PC-3 (cell line): ENCODE data around the gene ZNF681. TPM values are rescaled to one million over a fixed set of nuclear protein-coding genes. Genes with fewer than 3 reads are reported as not detected.
A peak's percentile ranks its signal among the peaks of the same experiment; 100 is the strongest.

ENCODE experiments used
- ATAC-seq: fragments of 200-7000 bp; cut with Tn5 transposase; 2 replicates; pipeline ENCODE4 v1.9.1; 2020; ENCODE audit warnings: mild to moderate bottlenecking, moderate library complexity
- BruUV-seq: library from RNA; stranded (reverse); fragments of 400-500 nt; replicated peaks from 2 replicates; lab custom pipeline; 2021; lab: Mats Ljungman, UMichigan
- CTCF ChIA-PET: fragments of 300-600 bp; sonication (Branson Sonifier 250); formaldehyde crosslinking; loops from one replicate; lab custom pipeline; 2022; ENCODE audit warnings: antibody characterized with exemption; lab: Charles Lee
- POLR2A ChIA-PET: fragments of 300-600 bp; sonication (Branson Sonifier 250); formaldehyde crosslinking; loops from one replicate; lab custom pipeline; 2022; ENCODE audit warnings: antibody characterized with exemption; ENCODE audit not compliant: unreplicated experiment; lab: Charles Lee
- DNase-seq: peaks from one replicate; pipeline ENCODE4 v3.0.0-alpha.2; 2015
- H2AFZ ChIP-seq: fragments of 300-600 bp; sonication (generic); 2 replicates; pipeline ENCODE4 v1.6.0; 2016; ENCODE audit warnings: antibody characterized with exemption, low read length
- H3F3A ChIP-seq: fragments of 300-600 bp; sonication (generic); one replicate; pipeline ENCODE4 v1.6.0; 2017; ENCODE audit warnings: antibody characterized with exemption, low read length, control low read depth, mild to moderate bottlenecking; ENCODE audit not compliant: unreplicated experiment
- H3K27ac ChIP-seq: fragments of 300-600 bp; sonication (generic); 2 replicates; pipeline ENCODE4 v1.5.1; 2016; ENCODE audit warnings: mild to moderate bottlenecking, low read length
- H3K27me3 ChIP-seq: fragments of 300-600 bp; sonication (generic); 2 replicates; pipeline ENCODE4 v1.6.1; 2016; ENCODE audit warnings: low read length, mixed read lengths
- H3K36me3 ChIP-seq: fragments of 300-600 bp; sonication (generic); 2 replicates; pipeline ENCODE4 v1.6.1; 2016; ENCODE audit warnings: low read depth, mixed run types, low read length, mixed read lengths
- H3K4me1 ChIP-seq: fragments of 300-600 bp; sonication (generic); 2 replicates; pipeline ENCODE4 v1.5.1; 2016; ENCODE audit warnings: low read length; ENCODE audit not compliant: insufficient read depth
- H3K4me2 ChIP-seq: fragments of 300-600 bp; sonication (generic); 2 replicates; pipeline ENCODE4 v1.6.0; 2016; ENCODE audit warnings: low read length
- H3K4me3 ChIP-seq: fragments of 300-600 bp; sonication (generic); 2 replicates; pipeline ENCODE4 v1.5.1; 2016; ENCODE audit warnings: mild to moderate bottlenecking, low read length, mixed read lengths
- H3K79me2 ChIP-seq: fragments of 300-600 bp; sonication (generic); 2 replicates; pipeline ENCODE4 v1.6.1; 2017; ENCODE audit warnings: low read length, mixed read lengths
- H3K9ac ChIP-seq: fragments of 300-600 bp; sonication (generic); 2 replicates; pipeline ENCODE4 v1.6.0; 2016; ENCODE audit warnings: mild to moderate bottlenecking, low read length
- H3K9me2 ChIP-seq: fragments of 300-600 bp; sonication (generic); replicated peaks from 2 replicates; pipeline ENCODE4 v1.6.1; 2016; ENCODE audit warnings: mixed run types, low read length, mixed read lengths
- H3K9me3 ChIP-seq: fragments of 300-600 bp; sonication (generic); 2 replicates; pipeline ENCODE4 v1.6.1; 2016; ENCODE audit warnings: low read length, mixed read lengths
- H4K20me1 ChIP-seq: fragments of 300-600 bp; sonication (generic); 2 replicates; pipeline ENCODE4 v1.6.1; 2016; ENCODE audit warnings: low read length, mixed read lengths
- EZH2 ChIP-seq: fragments of 300-600 bp; sonication (generic); IDR thresholded peaks from one replicate; pipeline ENCODE4 v1.6.1; 2017; ENCODE audit warnings: antibody characterized with exemption, mild to moderate bottlenecking, low read length; ENCODE audit not compliant: unreplicated experiment
- EZH2phosphoT487 ChIP-seq: fragments of 300-600 bp; sonication (generic); IDR thresholded peaks from 2 replicates; pipeline ENCODE4 v1.6.1; 2018; ENCODE audit warnings: mild to moderate bottlenecking, antibody characterized with exemption, low read length, borderline replicate concordance
- intact Hi-C: fragments of 100-400 bp; cut with micrococcal nuclease; formaldehyde crosslinking; loops from 2 replicates; pipeline ENCODE4 v1.9.0; 2023
- total RNA-seq: library from RNA; depleted of rRNA; stranded (reverse); fragments of >200 nt; gene quantifications from 2 replicates; pipeline ENCODE4 v1.2.3, GENCODE V29; 2014
- TF ChIP-seq, protein P1 (sequence below): fragments of 300-600 bp; sonication (generic); conservative IDR thresholded peaks from 2 replicates; pipeline ENCODE4 v1.5.1; 2017; ENCODE audit warnings: antibody characterized with exemption, low read depth, mild to moderate bottlenecking, low read length

ZNF681 gene
- total RNA-seq, 1 experiment from 2014 or later = 2.6 TPM

DNA sequence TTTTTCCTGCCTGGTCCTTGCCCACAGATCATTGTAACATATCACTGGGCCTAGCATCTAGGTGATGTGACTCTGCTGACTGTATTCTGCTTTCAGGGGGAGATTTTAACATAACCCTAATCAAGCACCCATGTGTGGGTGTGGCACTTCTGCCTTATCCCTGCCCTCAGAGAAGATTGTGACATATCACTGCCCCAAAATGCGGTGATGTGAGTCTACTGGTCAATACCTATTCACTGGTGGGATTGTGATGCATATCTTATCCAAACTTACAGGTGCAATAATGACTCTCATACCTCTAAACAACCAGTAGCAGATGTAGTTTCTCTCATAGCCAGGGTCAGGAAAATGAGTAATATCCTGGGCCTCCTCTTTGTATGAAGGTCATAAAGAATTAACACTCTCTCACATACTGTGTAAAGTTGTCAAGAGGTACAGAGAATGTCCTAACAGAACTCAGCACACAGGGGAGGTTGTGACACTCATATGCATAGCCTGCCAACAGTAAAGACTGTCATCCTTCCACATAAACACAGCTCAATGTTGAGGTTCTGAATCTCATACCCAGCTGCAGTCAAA is 12.1 kb upstream of the ZNF681 start:
- ATAC-seq (no peak), DNase-seq (no peak)
- H3K9me2 ChIP-seq = no peaks in the 10 kb centered on the region
- intact Hi-C loops = loop anchor here (5.0 kb wide), 1 partner anchor 223 kb away; no protein-coding TSS in a partner anchor
- H3K4me2 ChIP-seq = no peak overlapping the region
- no TSS peak for BruUV-seq
- no peak overlapping the region; the same call in 1 of the 2 replicates for H3K4me3 ChIP-seq
- CTCF ChIA-PET = no interaction called here
- peaks cover 69% of the 10 kb centered on the region for H3K79me2 ChIP-seq
- POLR2A ChIA-PET = no interaction called here
- TF ChIP-seq EZH2 = no peak
- TF ChIP-seq, protein P1, sequence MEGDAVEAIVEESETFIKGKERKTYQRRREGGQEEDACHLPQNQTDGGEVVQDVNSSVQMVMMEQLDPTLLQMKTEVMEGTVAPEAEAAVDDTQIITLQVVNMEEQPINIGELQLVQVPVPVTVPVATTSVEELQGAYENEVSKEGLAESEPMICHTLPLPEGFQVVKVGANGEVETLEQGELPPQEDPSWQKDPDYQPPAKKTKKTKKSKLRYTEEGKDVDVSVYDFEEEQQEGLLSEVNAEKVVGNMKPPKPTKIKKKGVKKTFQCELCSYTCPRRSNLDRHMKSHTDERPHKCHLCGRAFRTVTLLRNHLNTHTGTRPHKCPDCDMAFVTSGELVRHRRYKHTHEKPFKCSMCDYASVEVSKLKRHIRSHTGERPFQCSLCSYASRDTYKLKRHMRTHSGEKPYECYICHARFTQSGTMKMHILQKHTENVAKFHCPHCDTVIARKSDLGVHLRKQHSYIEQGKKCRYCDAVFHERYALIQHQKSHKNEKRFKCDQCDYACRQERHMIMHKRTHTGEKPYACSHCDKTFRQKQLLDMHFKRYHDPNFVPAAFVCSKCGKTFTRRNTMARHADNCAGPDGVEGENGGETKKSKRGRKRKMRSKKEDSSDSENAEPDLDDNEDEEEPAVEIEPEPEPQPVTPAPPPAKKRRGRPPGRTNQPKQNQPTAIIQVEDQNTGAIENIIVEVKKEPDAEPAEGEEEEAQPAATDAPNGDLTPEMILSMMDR = no peak
- no peak for TF ChIP-seq EZH2phosphoT487
- no peaks in the 10 kb centered on the region for H4K20me1 ChIP-seq
- H2AFZ ChIP-seq = no peak overlapping the region
- peak overlapping the region; percentile 96 for H3K27ac ChIP-seq
- no peaks in the 10 kb centered on the region; the same call in 1 of the 2 replicates for H3K9me3 ChIP-seq
- H3F3A ChIP-seq = no peaks in the 10 kb centered on the region
- no peaks in the 10 kb centered on the region for H3K27me3 ChIP-seq
- H3K4me1 ChIP-seq = peaks cover 27% of the 10 kb centered on the region
- peaks cover 65% of the 10 kb centered on the region for H3K36me3 ChIP-seq
- no peak overlapping the region for H3K9ac ChIP-seq

DNA sequence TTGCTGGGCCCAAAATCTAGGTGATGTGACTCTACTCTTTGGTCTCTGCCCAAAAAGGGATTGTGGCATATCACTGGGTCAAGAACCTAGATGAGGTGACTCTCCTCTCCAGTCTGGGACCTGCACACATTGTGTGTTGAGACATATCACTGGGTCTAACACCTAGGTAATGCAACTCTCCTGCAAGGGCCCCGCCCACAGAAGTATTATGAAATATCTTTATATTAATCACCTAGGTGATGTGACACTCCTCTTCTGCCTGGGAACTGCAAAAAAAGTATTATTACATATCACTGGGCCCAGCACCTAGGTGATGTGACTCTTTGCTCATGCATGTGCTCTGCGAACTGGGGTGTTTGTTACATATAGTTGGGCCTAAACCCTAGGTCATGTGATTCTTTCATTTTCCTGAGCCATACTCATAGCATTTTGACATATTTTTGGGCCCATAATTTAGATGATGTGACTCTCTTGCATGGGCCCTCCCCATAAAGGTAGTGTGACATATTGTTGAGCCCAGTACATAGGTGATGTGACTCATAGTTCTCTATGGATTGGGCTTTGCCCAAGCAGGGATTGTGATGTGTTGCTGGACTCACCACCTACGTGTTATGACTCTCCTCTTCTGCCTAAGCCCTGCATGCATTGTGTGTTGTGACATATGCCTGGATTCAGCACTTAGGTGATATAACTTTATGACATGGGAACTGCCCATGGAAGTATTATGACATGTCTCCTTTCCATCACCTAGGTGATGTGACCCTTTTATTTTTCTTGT is 11.2 kb upstream of the ZNF681 start:
- H3K4me2 ChIP-seq = no peak overlapping the region
- DNase-seq (no peak), ATAC-seq (no peak)
- H3K27ac ChIP-seq = peak overlapping the region; percentile 96; the same call in 1 of the 2 replicates
- no peaks in the 10 kb centered on the region; the same call in 1 of the 2 replicates for H3K9me3 ChIP-seq
- peaks cover 71% of the 10 kb centered on the region for H3K79me2 ChIP-seq
- TF ChIP-seq, protein P1 = no peak
- TF ChIP-seq EZH2phosphoT487 = no peak
- TF ChIP-seq EZH2 = no peak
- no peaks in the 10 kb centered on the region for H3F3A ChIP-seq
- ChIA-PET CTCF (no interaction called here), POLR2A (no interaction called here)
- no peaks in the 10 kb centered on the region for H3K27me3 ChIP-seq
- H3K36me3 ChIP-seq = peaks cover 65% of the 10 kb centered on the region
- H3K4me1 ChIP-seq = peaks cover 27% of the 10 kb centered on the region
- intact Hi-C loops = loop anchor here (5.0 kb wide), 1 partner anchor 223 kb away; no protein-coding TSS in a partner anchor
- no peaks in the 10 kb centered on the region for H3K9me2 ChIP-seq
- no peaks in the 10 kb centered on the region for H4K20me1 ChIP-seq
- BruUV-seq = no TSS peak
- no peak overlapping the region for H3K4me3 ChIP-seq
- no peak overlapping the region for H2AFZ ChIP-seq
- H3K9ac ChIP-seq = no peak overlapping the region
